Astrocyte of the hippocampus (primary cell): ENCODE results near the gene DSTN.
A peak's percentile ranks its signal among the peaks of the same experiment; 100 is the strongest.

Experiments
- DNase-seq: peaks from one replicate; pipeline ENCODE4 v3.0.0; 2011; ENCODE audit warnings: low read depth, low spot score

DSTN gene

GRCh38 chr20:17569616-17570346, at the start of gene DSTN:
Gene DSTN, plus strand, starts transcription at chr20:17570075. Its CDS starts 134 bp downstream, at chr20:17570209.
- DNase-seq, result peak; percentile 99

GRCh38 chr20:17520583-17520982, 49.3 kb upstream of the DSTN start:
- no peak for DNase-seq

GRCh38 chr20:17522528-17522927, 47.3 kb upstream of the DSTN start:
- DNase-seq, result no peak

GRCh38 chr20:17523326-17523725, 46.5 kb upstream of the DSTN start:
- no peak for DNase-seq

GRCh38 chr20:17524560-17524959, 45.3 kb upstream of the DSTN start:
- DNase-seq, result no peak

- no peak for DNase-seq
Measured at GRCh38 chr20:17525132-17525531, 44.7 kb upstream of the DSTN start.

GRCh38 chr20:17525650-17526049, 44.2 kb upstream of the DSTN start:
- DNase-seq, result peak; percentile 39

- no peak for DNase-seq
Measured at GRCh38 chr20:17529586-17529985, 40.3 kb upstream of the DSTN start.

GRCh38 chr20:17530153-17530552, 39.7 kb upstream of the DSTN start:
- no peak for DNase-seq

- DNase-seq, result peak; percentile 88
Measured at GRCh38 chr20:17530716-17531664, 38.9 kb upstream of the DSTN start, which contains the start of gene BFSP1. Gene BFSP1, minus strand, starts transcription at chr20:17531379. Its CDS starts 50 bp downstream, at chr20:17531329.

- DNase-seq, result no peak
Measured at GRCh38 chr20:17531665-17532025, 38.2 kb upstream of the DSTN start.

- peak; percentile 37 for DNase-seq
Measured at GRCh38 chr20:17533396-17533795, 36.5 kb upstream of the DSTN start.

- no peak for DNase-seq
Measured at GRCh38 chr20:17534077-17534476, 35.8 kb upstream of the DSTN start.

GRCh38 chr20:17536944-17537444, 32.9 kb upstream of the DSTN start:
- DNase-seq, result peak; percentile 90

- DNase-seq, result no peak
Measured at GRCh38 chr20:17537959-17538358, 31.9 kb upstream of the DSTN start.

GRCh38 chr20:17538517-17539170, 31.2 kb upstream of the DSTN start:
- peak; percentile 34 for DNase-seq

- peak; percentile 39 for DNase-seq
Measured at GRCh38 chr20:17541596-17541995, 28.3 kb upstream of the DSTN start.

GRCh38 chr20:17541996-17542395, 27.9 kb upstream of the DSTN start:
- DNase-seq, result peak; percentile 77

GRCh38 chr20:17542481-17542880, 27.4 kb upstream of the DSTN start:
- DNase-seq, result no peak

GRCh38 chr20:17542993-17543412, 26.9 kb upstream of the DSTN start:
- DNase-seq, result peak; percentile 94

GRCh38 chr20:17543531-17544131, 26.2 kb upstream of the DSTN start:
- peak; percentile 40 for DNase-seq
